MG63 (cell line): ENCODE data around the gene CLRN2. TPM values are rescaled to one million over a fixed set of nuclear protein-coding genes. Genes with fewer than 3 reads are reported as not detected.

Experiments
- DNase-seq: peaks from one replicate; pipeline ENCODE4 v3.0.0-alpha.2; 2020
- H3K27me3 ChIP-seq: fragments of 250-450 bp; sonication (Bioruptor Pico); 2 replicates; pipeline ENCODE4 v1.5.1; 2020; ENCODE audit warnings: mild to moderate bottlenecking, moderate library complexity
- H3K36me3 ChIP-seq: fragments of 250-450 bp; sonication (Bioruptor Pico); 2 replicates; pipeline ENCODE4 v1.5.1; 2020; ENCODE audit warnings: mild to moderate bottlenecking, moderate library complexity
- H3K4me3 ChIP-seq: fragments of 250-450 bp; sonication (Bioruptor Pico); 2 replicates; pipeline ENCODE4 v1.5.1; 2020; ENCODE audit warnings: mild to moderate bottlenecking, moderate library complexity
- H3K9me3 ChIP-seq: fragments of 250-450 bp; sonication (Bioruptor Pico); 2 replicates; pipeline ENCODE4 v1.5.1; 2020; ENCODE audit warnings: mild to moderate bottlenecking, moderate library complexity
- total RNA-seq: library from RNA; depleted of rRNA; stranded (reverse); fragments of >200 nt; shearing (Covaris generic); gene quantifications from 2 replicates; pipeline ENCODE4 v1.2.3, GENCODE V29; 2014; ENCODE audit warnings: low replicate concordance; rRNA removed

CLRN2 gene
- not detected in 2 replicates for total RNA-seq

- Histone ChIP-seq H3K27me3 (peaks cover 3% of the 10 kb centered on the region; the same call in 1 of the 2 replicates), H3K4me3 (no peak within 1 kb of the TSS), H3K9me3 (no peaks in the 10 kb centered on the region), H3K36me3 (no peaks in the 10 kb centered on the region)
- DNase-seq, result no peak
Observed at GRCh38 chr4:17514865-17515264, at the start of gene CLRN2. TSS of gene CLRN2 (plus strand) at chr4:17515165. CDS start at chr4:17515267, 102 bp downstream.

DNA sequence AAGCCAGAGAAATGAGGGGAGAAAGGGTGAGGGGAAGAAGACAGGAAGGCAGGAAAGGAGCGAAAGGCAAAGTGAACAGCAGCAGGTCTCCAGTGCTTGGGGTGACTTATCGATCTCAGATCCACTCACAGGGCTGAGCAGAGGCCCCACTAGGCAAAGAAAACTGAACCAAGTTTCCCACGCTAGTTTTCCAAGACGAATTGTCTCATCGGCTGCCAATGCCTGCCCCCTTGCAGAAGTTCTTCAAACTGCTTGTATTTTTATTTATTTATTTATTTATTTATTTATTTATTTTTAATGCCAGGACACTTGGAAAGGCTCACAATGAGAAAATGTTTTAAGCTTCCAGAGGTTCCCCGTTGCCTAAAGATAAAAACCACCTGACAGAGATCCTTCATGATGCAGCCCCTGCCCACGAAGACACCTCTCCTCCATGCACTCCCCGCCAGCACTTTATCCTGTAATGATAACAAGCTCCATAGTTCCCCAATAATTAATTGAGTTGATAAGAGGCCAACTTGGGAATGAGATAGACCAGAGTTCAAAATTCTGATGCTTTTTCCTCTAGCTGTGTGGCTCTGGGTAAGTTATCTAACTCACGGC, 46.2 kb upstream of the CLRN2 start:
- Histone ChIP-seq H3K36me3 (no peaks in the 10 kb centered on the region), H3K27me3 (no peaks in the 10 kb centered on the region), H3K9me3 (no peaks in the 10 kb centered on the region), H3K4me3 (no peak overlapping the region)
- DNase-seq, result no peak

DNA sequence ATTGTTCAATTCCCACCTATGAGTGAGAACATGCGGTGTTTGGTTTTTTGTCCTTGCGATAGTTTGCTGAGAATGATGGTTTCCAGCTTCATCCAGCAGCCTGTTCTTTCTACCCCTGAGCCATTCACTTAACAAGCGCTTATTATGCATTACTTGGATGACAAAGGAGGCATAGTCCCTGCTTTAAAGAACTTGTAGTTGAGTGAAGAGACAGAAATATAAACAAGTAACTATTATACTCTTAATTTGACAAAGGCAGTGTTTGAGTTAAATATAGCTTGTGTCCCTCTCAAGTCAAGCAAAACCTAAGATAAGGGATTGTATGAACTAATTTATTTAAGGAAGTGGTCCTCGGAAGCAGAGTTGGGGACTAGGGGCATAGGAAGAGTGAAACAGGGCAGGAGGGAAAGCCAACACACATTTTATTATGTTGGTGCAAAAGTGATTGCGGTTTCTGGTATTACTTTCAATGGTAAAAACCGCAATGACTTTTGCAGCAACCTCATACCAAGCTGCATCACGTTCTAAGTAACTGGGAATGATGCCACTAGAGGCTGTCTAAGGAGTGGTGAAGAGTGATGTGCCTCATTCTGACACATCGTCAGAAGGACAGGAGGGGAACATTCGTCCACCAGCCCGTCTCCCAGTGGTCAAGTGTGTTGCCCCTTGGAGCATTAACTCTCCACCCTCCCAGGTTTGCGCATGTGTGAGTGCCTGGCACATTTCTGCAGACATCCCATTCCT, 44.9 kb upstream of the CLRN2 start:
- no peaks in the 10 kb centered on the region for H3K27me3 ChIP-seq
- no peak for DNase-seq
- H3K36me3 ChIP-seq, result no peaks in the 10 kb centered on the region
- H3K9me3 ChIP-seq, result no peaks in the 10 kb centered on the region
- no peak overlapping the region for H3K4me3 ChIP-seq

DNA sequence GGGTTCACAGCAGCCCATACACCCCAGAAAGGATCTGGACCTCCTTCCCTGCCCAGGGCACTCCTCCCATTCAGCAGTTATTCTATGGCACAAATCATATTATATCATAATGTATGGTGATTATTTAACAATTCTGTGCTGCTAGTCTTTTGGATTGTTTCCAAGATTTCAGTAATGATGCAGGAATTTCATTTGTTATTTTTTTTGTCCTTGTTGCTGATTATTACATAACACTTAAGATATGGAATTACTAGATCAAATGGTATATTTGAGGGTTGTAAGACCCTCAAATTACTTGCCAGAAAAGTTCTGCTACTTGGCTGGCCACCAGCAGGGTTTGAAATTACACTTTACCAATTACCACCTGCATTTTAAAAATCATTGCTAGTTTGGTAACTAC, 39.5 kb upstream of the CLRN2 start:
- DNase-seq, result no peak
- Histone ChIP-seq H3K4me3 (no peak overlapping the region), H3K36me3 (no peaks in the 10 kb centered on the region), H3K27me3 (no peaks in the 10 kb centered on the region), H3K9me3 (no peaks in the 10 kb centered on the region)

GRCh38 chr4:17476853-17477252, 38.1 kb upstream of the CLRN2 start:
- Histone ChIP-seq H3K27me3 (no peaks in the 10 kb centered on the region), H3K36me3 (no peaks in the 10 kb centered on the region), H3K4me3 (no peak overlapping the region)

GRCh38 chr4:17477774-17478472, 37.0 kb upstream of the CLRN2 start:
- H3K9me3 ChIP-seq, result no peaks in the 10 kb centered on the region
- DNase-seq, result no peak
- no peaks in the 10 kb centered on the region for H3K27me3 ChIP-seq
- H3K36me3 ChIP-seq, result no peaks in the 10 kb centered on the region
- no peak overlapping the region for H3K4me3 ChIP-seq

More at GRCh38 chr4:17476853-17477252, 38.1 kb upstream of the CLRN2 start:
- no peaks in the 10 kb centered on the region for H3K9me3 ChIP-seq
- no peak for DNase-seq

DNA sequence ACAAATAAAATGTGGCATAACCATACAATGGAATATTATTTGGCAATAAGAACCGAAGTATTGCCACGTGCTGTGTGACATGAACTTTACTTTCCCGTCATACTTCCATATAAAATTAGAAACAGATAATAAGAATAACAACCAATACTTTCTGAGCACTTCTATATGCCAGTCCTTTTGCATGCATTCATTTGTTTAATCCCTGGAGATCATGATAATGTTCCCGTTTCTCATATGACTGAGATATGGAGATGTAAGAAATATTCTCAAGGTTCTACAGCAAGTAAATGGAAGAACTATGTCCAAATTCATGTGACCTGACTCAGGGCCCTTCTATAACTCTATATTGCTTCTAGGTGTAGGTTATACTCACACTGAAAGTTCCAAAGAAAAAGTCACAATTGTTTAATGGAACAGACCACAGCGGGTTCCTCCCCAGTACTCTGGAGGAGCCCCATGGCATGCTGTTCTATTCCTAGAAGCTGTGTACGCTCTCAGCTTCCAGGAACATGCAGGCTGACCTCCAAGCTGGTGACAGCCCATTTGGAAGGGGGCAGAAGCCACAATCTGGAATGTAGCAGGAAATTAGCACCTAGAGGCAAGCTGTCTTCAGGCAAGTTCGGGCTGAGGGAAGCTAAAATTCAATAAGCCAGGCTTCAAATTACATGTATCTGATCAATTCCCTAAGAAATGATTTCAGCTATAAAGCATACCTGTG, 34.6 kb upstream of the CLRN2 start:
- no peak for DNase-seq
- Histone ChIP-seq H3K27me3 (no peaks in the 10 kb centered on the region), H3K36me3 (no peaks in the 10 kb centered on the region), H3K9me3 (no peaks in the 10 kb centered on the region), H3K4me3 (no peak overlapping the region)

GRCh38 chr4:17480955-17481354, 34.0 kb upstream of the CLRN2 start:
- Histone ChIP-seq H3K9me3 (no peaks in the 10 kb centered on the region), H3K36me3 (no peaks in the 10 kb centered on the region), H3K27me3 (no peaks in the 10 kb centered on the region), H3K4me3 (no peak overlapping the region)
- no peak for DNase-seq

GRCh38 chr4:17482716-17483115, 32.2 kb upstream of the CLRN2 start:
- H3K27me3 ChIP-seq, result no peaks in the 10 kb centered on the region

GRCh38 chr4:17489123-17489522, 25.8 kb upstream of the CLRN2 start:
- H3K4me3 ChIP-seq, result no peak overlapping the region
- DNase-seq, result no peak
- H3K9me3 ChIP-seq, result no peaks in the 10 kb centered on the region
- H3K36me3 ChIP-seq, result peaks cover 3% of the 10 kb centered on the region; the same call in 1 of the 2 replicates
- H3K27me3 ChIP-seq, result no peaks in the 10 kb centered on the region

More at GRCh38 chr4:17482716-17483115, 32.2 kb upstream of the CLRN2 start:
- Histone ChIP-seq H3K36me3 (no peaks in the 10 kb centered on the region), H3K9me3 (no peaks in the 10 kb centered on the region), H3K4me3 (no peak overlapping the region)
- no peak for DNase-seq

DNA sequence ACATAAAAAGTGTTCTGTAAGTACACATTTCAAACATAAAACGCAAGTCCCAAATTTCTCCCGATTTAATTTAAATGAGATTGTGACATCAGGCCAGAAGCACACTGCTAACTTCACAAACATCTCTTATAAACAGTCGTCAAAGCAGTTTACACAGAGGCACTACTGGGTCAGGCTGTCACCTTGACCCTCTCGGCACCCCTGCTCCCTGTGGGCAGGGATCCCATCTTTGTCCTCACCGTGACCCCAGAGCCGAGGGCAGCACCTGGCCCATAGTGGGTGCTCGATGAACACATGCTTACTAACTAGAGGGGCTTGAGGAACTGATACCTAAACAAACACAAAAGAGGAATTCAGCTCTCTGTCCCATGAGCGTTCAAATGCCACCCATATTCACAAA, 25.2 kb upstream of the CLRN2 start:
- DNase-seq, result no peak
- no peaks in the 10 kb centered on the region for H3K27me3 ChIP-seq
- H3K9me3 ChIP-seq, result no peaks in the 10 kb centered on the region
- H3K36me3 ChIP-seq, result peaks cover 3% of the 10 kb centered on the region; the same call in 1 of the 2 replicates
- H3K4me3 ChIP-seq, result no peak overlapping the region

DNA sequence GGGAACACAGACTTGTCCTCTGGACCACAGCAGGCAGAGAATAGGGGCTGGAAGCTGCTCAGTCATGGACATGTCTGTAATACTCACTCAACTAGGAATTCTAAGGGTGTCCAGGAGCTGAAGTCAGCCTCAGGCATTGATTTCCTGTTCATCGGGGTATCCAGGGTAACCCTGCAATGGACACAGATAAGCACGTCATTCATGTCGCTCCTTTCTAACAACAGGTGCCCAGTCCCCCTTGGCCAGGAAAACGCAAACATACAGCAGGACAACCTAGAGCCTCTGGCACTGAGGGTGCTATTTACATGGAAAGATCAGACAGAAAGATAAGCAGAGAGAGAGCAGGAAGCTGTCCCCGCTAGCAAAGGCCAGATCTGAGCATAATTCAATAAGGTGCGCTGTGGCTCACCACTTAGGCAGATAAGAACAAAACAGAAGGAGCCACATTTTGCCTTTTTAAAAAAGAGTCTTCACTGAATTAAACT, 24.3 kb upstream of the CLRN2 start:
- Histone ChIP-seq H3K27me3 (no peaks in the 10 kb centered on the region), H3K9me3 (no peaks in the 10 kb centered on the region), H3K36me3 (peaks cover 3% of the 10 kb centered on the region; the same call in 1 of the 2 replicates), H3K4me3 (no peak overlapping the region)
- DNase-seq, result no peak

DNA sequence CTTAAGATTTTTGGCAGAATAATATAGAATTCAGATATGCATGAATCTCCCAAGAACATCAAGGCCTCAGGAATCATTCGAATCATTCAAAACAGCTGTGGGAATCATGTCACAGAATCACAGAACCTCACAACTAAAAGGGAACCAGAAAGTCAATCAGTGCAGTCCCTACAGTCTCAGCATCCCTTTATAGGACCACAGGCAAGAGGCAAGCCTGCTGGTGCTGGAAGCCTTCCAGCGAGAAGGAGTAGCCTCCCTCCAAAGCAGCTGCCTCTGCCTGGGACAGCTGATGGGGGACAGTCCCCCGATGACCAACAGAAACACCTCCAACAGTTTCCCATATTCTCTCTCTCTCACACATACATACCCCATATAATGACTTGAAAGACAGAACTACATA, 23.8 kb upstream of the CLRN2 start:
- H3K9me3 ChIP-seq, result no peaks in the 10 kb centered on the region
- DNase-seq, result no peak
- H3K27me3 ChIP-seq, result no peaks in the 10 kb centered on the region
- no peak overlapping the region for H3K4me3 ChIP-seq
- peaks cover 3% of the 10 kb centered on the region; the same call in 1 of the 2 replicates for H3K36me3 ChIP-seq

DNA sequence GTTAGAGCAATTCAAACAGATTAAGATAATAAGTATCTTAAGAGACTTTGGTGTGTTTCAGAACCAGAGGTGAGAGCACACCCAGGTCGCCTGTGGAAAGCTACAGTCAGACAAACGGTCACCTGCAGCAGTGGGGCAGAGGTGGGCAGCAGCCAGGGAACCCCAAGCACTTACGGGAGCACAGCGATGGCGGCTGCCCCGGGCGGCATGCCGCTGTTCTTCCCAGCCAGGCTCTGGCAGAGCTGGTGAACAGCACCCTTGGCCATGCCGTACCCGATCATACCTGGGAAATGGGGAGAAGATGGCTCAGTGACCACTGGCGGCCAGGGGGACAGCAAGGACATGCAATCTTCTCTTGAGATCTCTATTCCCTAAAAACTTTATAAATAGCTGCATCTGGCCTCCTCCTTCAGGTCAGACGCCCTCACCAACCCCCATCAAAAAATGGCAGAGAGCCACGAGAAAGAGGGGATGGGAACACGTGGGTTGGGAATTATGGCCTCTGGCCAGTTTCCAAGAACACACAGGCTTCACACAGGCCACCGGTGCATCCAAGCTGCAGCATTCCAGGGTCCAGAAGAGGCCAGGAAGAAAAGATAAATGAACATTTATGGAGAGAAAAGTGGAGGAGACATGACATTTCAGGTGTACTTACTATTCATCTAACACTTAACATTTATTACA, 22.8 kb upstream of the CLRN2 start:
- Histone ChIP-seq H3K9me3 (no peaks in the 10 kb centered on the region), H3K36me3 (peaks cover 3% of the 10 kb centered on the region; the same call in 1 of the 2 replicates), H3K4me3 (no peak overlapping the region), H3K27me3 (no peaks in the 10 kb centered on the region)
- DNase-seq, result no peak

GRCh38 chr4:17492876-17493275, 22.1 kb upstream of the CLRN2 start:
- H3K4me3 ChIP-seq, result no peak overlapping the region
- no peaks in the 10 kb centered on the region for H3K27me3 ChIP-seq

GRCh38 chr4:17493619-17494018, 21.3 kb upstream of the CLRN2 start:
- H3K27me3 ChIP-seq, result no peaks in the 10 kb centered on the region
- no peak for DNase-seq
- no peak overlapping the region for H3K4me3 ChIP-seq
- H3K36me3 ChIP-seq, result peaks cover 3% of the 10 kb centered on the region; the same call in 1 of the 2 replicates
- H3K9me3 ChIP-seq, result no peaks in the 10 kb centered on the region

More at GRCh38 chr4:17492876-17493275, 22.1 kb upstream of the CLRN2 start:
- peaks cover 3% of the 10 kb centered on the region; the same call in 1 of the 2 replicates for H3K36me3 ChIP-seq
- DNase-seq, result no peak
- no peaks in the 10 kb centered on the region for H3K9me3 ChIP-seq
